ENCODE results near the gene TNKS1BP1.
"Not testable (repeated sequence)": the region's sequence is repeated elsewhere in the genome, so short reads cannot be mapped to it uniquely, and the experiment has no call there.

The TNKS1BP1 gene

GRCh38 chr11:57324886-57325734, at the start of gene TNKS1BP1:
Gene TNKS1BP1, minus strand, starts transcription at chr11:57324952. Its CDS starts 3,067 bp downstream, at chr11:57321885.
- peak; percentile 99 for DNase-seq (ENCODE audit: low read depth, low spot score)

- DNase-seq (ENCODE audit: low read depth, low spot score) = no peak
Measured at GRCh38 chr11:57373146-57373545, 48.4 kb upstream of the TNKS1BP1 start.

GRCh38 chr11:57370941-57371340, 46.2 kb upstream of the TNKS1BP1 start:
- no peak for DNase-seq (ENCODE audit: low read depth, low spot score)

GRCh38 chr11:57370251-57370650, 45.5 kb upstream of the TNKS1BP1 start:
- no peak for DNase-seq (ENCODE audit: low read depth, low spot score)

GRCh38 chr11:57368845-57369232, 44.1 kb upstream of the TNKS1BP1 start:
- no peak for DNase-seq (ENCODE audit: low read depth, low spot score)

GRCh38 chr11:57368106-57368844, 43.5 kb upstream of the TNKS1BP1 start:
- no peak for DNase-seq (ENCODE audit: low read depth, low spot score)

GRCh38 chr11:57364851-57365660, 40.3 kb upstream of the TNKS1BP1 start:
- DNase-seq (ENCODE audit: low read depth, low spot score) = peak; percentile 83

- no peak for DNase-seq (ENCODE audit: low read depth, low spot score)
Measured at GRCh38 chr11:57363131-57364080, 38.7 kb upstream of the TNKS1BP1 start.

- no peak for DNase-seq (ENCODE audit: low read depth, low spot score)
Measured at GRCh38 chr11:57361926-57362325, 37.2 kb upstream of the TNKS1BP1 start.

GRCh38 chr11:57361420-57361819, 36.7 kb upstream of the TNKS1BP1 start:
- DNase-seq (ENCODE audit: low read depth, low spot score) = not testable (repeated sequence)

- DNase-seq (ENCODE audit: low read depth, low spot score) = no peak
Measured at GRCh38 chr11:57360991-57361390, 36.2 kb upstream of the TNKS1BP1 start.

- no peak for DNase-seq (ENCODE audit: low read depth, low spot score)
Measured at GRCh38 chr11:57359896-57360690, 35.3 kb upstream of the TNKS1BP1 start.

- DNase-seq (ENCODE audit: low read depth, low spot score) = no peak
Measured at GRCh38 chr11:57359396-57359795, 34.6 kb upstream of the TNKS1BP1 start.

GRCh38 chr11:57358991-57359390, 34.2 kb upstream of the TNKS1BP1 start:
- DNase-seq (ENCODE audit: low read depth, low spot score) = peak; percentile 40

- DNase-seq (ENCODE audit: low read depth, low spot score) = no peak
Measured at GRCh38 chr11:57358543-57358961, 33.8 kb upstream of the TNKS1BP1 start.

- no peak for DNase-seq (ENCODE audit: low read depth, low spot score)
Measured at GRCh38 chr11:57357856-57358255, 33.1 kb upstream of the TNKS1BP1 start.

GRCh38 chr11:57357310-57357709, 32.6 kb upstream of the TNKS1BP1 start:
- no peak for DNase-seq (ENCODE audit: low read depth, low spot score)

GRCh38 chr11:57356268-57356667, 31.5 kb upstream of the TNKS1BP1 start:
- no peak for DNase-seq (ENCODE audit: low read depth, low spot score)

- no peak for DNase-seq (ENCODE audit: low read depth, low spot score)
Measured at GRCh38 chr11:57354699-57355098, 29.9 kb upstream of the TNKS1BP1 start.

- no peak for DNase-seq (ENCODE audit: low read depth, low spot score)
Measured at GRCh38 chr11:57353852-57354251, 29.1 kb upstream of the TNKS1BP1 start.

Measured in ELF-1 (cell line).